DND-41 (cell line): ENCODE results near the gene EXD3.

ENCODE experiments used
- ATAC-seq: fragments of 200-7000 bp; cut with Tn5 transposase; 3 replicates; pipeline ENCODE4 v1.9.1; 2021; ENCODE audit warnings: low read depth; ENCODE audit not compliant: insufficient read depth
- DNase-seq: peaks from one replicate; pipeline ENCODE4 v3.0.0-alpha.2; 2020
- H2AFZ ChIP-seq: 2 replicates; pipeline ENCODE4 v1.6.0; 2012; ENCODE audit warnings: low read depth, low read length
- H3K27ac ChIP-seq: 2 replicates; pipeline ENCODE4 v1.5.1; 2012; ENCODE audit warnings: low read length, inconsistent platforms
- H3K27me3 ChIP-seq: fragments of 200-600 bp; sonication (generic); 2 replicates; pipeline ENCODE4 v1.6.0; 2012; ENCODE audit warnings: low read length, mild to moderate bottlenecking, inconsistent platforms; ENCODE audit not compliant: insufficient read depth, poor library complexity
- H3K36me3 ChIP-seq: 2 replicates; pipeline ENCODE4 v1.5.1; 2012; ENCODE audit warnings: low read length, inconsistent platforms; ENCODE audit not compliant: insufficient read depth
- H3K4me1 ChIP-seq: 2 replicates; pipeline ENCODE4 v1.5.1; 2012; ENCODE audit warnings: mild to moderate bottlenecking, low read length; ENCODE audit not compliant: insufficient read depth
- H3K4me2 ChIP-seq: 2 replicates; pipeline ENCODE4 v1.6.0; 2012; ENCODE audit warnings: mild to moderate bottlenecking, moderate library complexity, low read length, inconsistent platforms; ENCODE audit not compliant: insufficient read depth
- H3K4me3 ChIP-seq, 2 experiments: fragments of 200-600 bp in 1 of 2; shearing (Covaris generic) in 1 of 2; 2 replicates each; pipeline ENCODE4 v1.5.1; 2012 to 2016; ENCODE audit warnings: inconsistent platforms in 2 of 2, low read length in 2 of 2, mild to moderate bottlenecking in 2 of 2, low read depth in 1 of 2, moderate library complexity in 1 of 2
- H3K79me2 ChIP-seq: 2 replicates; pipeline ENCODE4 v1.6.0; 2012; ENCODE audit warnings: low read length, inconsistent platforms; ENCODE audit not compliant: insufficient read depth
- H3K9ac ChIP-seq: 2 replicates; pipeline ENCODE4 v1.6.0; 2012; ENCODE audit warnings: low read depth, mild to moderate bottlenecking, inconsistent platforms, low read length, moderate library complexity
- H3K9me3 ChIP-seq: 2 replicates; pipeline ENCODE4 v1.5.1; 2012; ENCODE audit warnings: low read length, moderate library complexity, mild to moderate bottlenecking, inconsistent platforms; ENCODE audit not compliant: insufficient read depth, severe bottlenecking
- H4K20me1 ChIP-seq: 2 replicates; pipeline ENCODE4 v1.6.0; 2012; ENCODE audit warnings: low read length; ENCODE audit not compliant: insufficient read depth
- EZH2 ChIP-seq: IDR thresholded peaks from 3 replicates; pipeline ENCODE4 v1.6.1; 2012; ENCODE audit warnings: borderline replicate concordance, low read depth, mild to moderate bottlenecking, moderate library complexity, low read length, inconsistent platforms; ENCODE audit not compliant: severe bottlenecking
- TF ChIP-seq, protein P1 (sequence below): IDR thresholded peaks from 2 replicates; pipeline ENCODE4 v1.5.1; 2012; ENCODE audit warnings: borderline replicate concordance, low read length, moderate library complexity, mild to moderate bottlenecking; ENCODE audit not compliant: poor library complexity, severe bottlenecking; ENCODE audit errors: extremely low read depth

The EXD3 gene

DNA sequence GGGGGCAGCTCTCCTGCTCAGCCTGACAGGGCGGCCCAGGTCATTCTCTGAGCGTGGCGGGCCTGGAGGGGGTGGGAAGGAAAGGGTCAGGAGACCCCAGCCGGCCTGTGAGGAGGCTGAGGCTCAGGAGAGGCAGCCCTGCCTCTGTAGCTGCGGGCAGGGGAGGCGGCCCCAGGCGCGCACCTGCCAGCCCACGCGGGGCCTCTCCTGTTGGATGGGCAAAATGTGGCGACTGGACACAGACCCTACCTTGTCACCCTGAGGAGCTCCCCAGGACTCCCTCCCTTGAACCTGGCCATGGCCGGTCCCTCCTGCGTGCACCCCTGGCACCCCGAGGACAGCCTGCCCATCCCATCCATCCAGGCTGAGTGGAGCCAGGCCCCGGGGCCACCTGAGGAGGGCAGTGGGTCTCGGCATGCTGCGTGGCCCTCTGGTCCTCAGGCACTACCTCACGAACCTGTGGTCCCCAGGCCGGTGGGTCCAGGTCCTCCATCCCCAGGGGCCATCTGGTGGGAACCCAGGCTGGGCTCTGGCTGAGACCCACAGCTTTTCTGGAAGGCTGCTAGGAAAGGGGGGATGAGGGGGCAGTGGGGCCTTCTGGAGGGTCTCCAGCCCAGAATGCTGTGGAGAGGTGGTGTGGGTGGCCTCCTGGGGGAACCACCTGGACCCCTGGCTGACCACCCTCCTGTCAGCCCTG lies 105.8 kb downstream of the EXD3 start:
- H3K79me2 ChIP-seq = no peaks in the 10 kb centered on the region
- TF ChIP-seq EZH2 = no peak
- DNase-seq = no peak
- no peak overlapping the region for H2AFZ ChIP-seq
- H3K27me3 ChIP-seq = no peaks in the 10 kb centered on the region
- H3K9me3 ChIP-seq = no peaks in the 10 kb centered on the region
- no peaks in the 10 kb centered on the region for H4K20me1 ChIP-seq
- ATAC-seq = no peak
- H3K9ac ChIP-seq = no peak overlapping the region
- no peaks in the 10 kb centered on the region for H3K4me1 ChIP-seq
- H3K27ac ChIP-seq = no peak overlapping the region
- no peaks in the 10 kb centered on the region for H3K36me3 ChIP-seq
- H3K4me3 ChIP-seq = no peak overlapping the region
- H3K4me2 ChIP-seq = no peak overlapping the region

DNA sequence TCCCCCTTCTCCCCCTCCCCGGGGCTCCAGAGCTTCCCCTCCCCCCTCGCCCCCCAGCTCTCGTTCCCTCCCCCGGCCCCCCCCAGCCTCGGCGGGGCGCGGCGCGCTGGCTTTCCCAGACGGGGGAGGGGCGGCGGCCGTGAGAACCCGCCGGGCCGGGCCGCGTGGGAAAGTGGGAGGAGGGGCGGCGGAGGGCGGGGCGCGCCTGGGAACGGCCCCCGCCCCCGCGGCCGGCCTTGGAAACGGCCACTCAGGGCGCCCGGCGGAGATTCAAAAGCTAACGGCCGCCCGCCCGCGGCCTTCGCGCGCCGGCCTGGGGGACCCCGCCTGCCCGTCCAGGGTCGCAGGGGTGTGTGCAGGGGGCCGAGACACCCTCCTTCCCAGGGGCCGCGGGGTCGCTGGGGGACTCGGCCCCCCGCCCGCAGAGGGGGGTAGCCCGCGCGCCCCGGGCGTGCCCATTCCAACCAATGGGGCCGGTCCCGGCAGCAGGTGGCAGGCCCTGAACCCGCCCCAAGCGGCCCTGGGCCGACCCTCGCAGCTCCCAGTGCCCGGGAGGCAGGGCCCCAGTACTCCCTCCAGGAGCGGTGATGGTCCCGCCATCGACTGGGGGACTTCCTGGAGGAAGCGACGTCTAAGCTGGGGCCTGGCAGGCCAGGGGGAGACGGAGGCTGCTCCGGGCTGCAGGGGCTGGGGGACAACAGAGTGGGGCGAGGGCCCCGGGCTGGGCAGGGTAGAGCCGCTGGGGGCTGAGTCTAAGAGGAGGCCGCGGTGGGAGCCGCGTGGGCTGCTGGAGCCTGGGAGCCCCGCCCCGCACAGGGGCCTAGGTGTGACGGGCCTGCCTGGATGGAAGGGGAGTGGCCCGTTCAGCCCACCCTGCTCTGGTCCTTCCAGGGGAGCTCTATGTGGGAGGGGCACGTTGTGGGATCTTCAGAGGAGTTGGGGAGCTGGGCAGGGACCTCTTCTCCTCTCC lies 106.7 kb downstream of the EXD3 start:
- H3K9ac ChIP-seq = no peak overlapping the region
- H2AFZ ChIP-seq = no peak overlapping the region
- H3K4me2 ChIP-seq = no peak overlapping the region
- DNase-seq (no peak), ATAC-seq (no peak)
- no peaks in the 10 kb centered on the region for H3K27me3 ChIP-seq
- no peaks in the 10 kb centered on the region for H3K79me2 ChIP-seq
- no peaks in the 10 kb centered on the region for H4K20me1 ChIP-seq
- H3K36me3 ChIP-seq = no peaks in the 10 kb centered on the region
- no peaks in the 10 kb centered on the region for H3K4me1 ChIP-seq
- no peaks in the 10 kb centered on the region for H3K9me3 ChIP-seq
- H3K4me3 ChIP-seq = no peak overlapping the region
- H3K27ac ChIP-seq = no peak overlapping the region
- TF ChIP-seq, protein P1, sequence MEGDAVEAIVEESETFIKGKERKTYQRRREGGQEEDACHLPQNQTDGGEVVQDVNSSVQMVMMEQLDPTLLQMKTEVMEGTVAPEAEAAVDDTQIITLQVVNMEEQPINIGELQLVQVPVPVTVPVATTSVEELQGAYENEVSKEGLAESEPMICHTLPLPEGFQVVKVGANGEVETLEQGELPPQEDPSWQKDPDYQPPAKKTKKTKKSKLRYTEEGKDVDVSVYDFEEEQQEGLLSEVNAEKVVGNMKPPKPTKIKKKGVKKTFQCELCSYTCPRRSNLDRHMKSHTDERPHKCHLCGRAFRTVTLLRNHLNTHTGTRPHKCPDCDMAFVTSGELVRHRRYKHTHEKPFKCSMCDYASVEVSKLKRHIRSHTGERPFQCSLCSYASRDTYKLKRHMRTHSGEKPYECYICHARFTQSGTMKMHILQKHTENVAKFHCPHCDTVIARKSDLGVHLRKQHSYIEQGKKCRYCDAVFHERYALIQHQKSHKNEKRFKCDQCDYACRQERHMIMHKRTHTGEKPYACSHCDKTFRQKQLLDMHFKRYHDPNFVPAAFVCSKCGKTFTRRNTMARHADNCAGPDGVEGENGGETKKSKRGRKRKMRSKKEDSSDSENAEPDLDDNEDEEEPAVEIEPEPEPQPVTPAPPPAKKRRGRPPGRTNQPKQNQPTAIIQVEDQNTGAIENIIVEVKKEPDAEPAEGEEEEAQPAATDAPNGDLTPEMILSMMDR = no peak
- no peak for TF ChIP-seq EZH2

DNA sequence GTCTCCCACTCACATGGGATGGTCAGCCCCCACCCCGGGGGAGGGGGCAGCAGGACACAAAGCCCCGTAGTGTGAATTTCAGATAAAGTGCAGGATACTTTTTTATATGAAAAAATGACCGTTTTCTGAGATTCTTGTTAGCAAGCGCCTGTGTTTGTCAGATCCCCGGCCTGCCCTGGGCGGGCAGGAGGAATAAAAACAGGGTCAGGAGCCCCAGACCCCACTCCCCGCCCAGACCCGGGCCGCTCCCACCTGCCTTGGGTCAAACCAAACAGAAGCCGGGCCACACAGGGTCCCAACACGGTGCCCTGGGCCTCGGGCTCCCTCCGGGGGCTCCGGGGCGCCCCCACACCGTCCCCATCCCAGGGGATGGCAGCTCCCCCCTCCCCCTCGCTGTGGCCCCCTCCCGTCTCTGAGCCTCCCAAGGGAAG lies 107.4 kb downstream of the EXD3 start:
- Histone ChIP-seq H3K36me3 (no peaks in the 10 kb centered on the region), H3K79me2 (no peaks in the 10 kb centered on the region), H4K20me1 (no peaks in the 10 kb centered on the region), H3K4me3 (no peak overlapping the region), H3K9me3 (no peaks in the 10 kb centered on the region), H2AFZ (no peak overlapping the region), H3K4me2 (no peak overlapping the region), H3K9ac (no peak overlapping the region), H3K27ac (no peak overlapping the region), H3K4me1 (no peaks in the 10 kb centered on the region), H3K27me3 (no peaks in the 10 kb centered on the region)
- ATAC-seq = no peak
- TF ChIP-seq EZH2 = no peak
- TF ChIP-seq, protein P1 = no peak
- no peak for DNase-seq
